ENCODE measurements around the gene CYP27A1.

CYP27A1 gene

DNA sequence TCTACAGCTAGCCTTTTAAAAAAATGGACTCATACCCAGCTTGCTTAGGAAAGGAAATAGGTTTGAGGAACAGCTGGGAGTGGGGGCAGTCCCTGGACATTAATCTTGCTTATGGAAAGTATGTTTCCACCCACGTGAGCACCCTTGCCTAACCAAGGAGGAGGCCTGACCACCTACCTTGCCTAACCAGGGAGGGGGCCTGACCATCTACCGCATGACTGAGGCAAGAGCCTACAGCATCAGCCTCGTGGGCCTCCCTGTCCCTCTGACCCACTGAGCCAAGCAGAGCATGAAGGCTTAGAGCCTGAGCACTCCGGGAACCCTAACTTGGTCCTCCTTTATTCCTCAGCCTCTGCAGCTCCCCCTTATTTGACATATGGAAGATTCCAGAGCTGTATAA, 29.4 kb downstream of the CYP27A1 start:
- DNase-seq (ENCODE audit: low read depth): no peak

DNA sequence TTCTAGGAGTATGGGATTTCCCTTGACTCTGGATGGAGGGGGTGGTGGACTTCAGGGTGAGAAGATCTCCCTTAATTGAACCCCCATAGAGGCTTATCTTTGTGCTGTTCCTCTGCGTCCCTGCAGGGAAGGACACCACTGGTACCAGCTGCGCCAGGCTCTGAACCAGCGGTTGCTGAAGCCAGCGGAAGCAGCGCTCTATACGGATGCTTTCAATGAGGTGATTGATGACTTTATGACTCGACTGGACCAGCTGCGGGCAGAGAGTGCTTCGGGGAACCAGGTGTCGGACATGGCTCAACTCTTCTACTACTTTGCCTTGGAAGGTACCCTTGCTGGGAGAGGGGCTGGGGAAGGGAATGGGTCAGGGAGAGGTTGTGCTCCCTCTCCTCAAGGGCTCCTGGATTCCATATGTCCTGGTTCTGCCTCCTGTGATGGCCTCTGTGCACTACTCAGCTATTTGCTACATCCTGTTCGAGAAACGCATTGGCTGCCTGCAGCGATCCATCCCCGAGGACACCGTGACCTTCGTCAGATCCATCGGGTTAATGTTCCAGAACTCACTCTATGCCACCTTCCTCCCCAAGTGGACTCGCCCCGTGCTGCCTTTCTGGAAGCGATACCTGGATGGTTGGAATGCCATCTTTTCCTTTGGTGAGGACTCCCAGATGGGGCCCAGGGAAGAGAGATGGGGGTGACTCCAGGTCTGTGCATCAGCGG, 30.3 kb downstream of the CYP27A1 start:
- no peak for DNase-seq (ENCODE audit: low read depth)

DNA sequence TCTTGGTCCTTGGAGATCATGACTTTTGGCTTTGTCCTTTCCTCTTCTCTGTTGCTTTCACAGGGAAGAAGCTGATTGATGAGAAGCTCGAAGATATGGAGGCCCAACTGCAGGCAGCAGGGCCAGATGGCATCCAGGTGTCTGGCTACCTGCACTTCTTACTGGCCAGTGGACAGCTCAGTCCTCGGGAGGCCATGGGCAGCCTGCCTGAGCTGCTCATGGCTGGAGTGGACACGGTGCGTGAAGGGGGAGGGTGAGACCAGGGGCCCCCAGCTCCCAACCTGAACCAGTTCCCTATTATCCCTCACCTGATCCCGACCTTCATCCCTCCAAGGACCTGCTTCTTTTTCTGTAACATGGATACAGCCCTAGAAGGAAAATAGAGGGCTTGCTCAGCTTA, 30.9 kb downstream of the CYP27A1 start:
- DNase-seq (ENCODE audit: low read depth): no peak

DNA sequence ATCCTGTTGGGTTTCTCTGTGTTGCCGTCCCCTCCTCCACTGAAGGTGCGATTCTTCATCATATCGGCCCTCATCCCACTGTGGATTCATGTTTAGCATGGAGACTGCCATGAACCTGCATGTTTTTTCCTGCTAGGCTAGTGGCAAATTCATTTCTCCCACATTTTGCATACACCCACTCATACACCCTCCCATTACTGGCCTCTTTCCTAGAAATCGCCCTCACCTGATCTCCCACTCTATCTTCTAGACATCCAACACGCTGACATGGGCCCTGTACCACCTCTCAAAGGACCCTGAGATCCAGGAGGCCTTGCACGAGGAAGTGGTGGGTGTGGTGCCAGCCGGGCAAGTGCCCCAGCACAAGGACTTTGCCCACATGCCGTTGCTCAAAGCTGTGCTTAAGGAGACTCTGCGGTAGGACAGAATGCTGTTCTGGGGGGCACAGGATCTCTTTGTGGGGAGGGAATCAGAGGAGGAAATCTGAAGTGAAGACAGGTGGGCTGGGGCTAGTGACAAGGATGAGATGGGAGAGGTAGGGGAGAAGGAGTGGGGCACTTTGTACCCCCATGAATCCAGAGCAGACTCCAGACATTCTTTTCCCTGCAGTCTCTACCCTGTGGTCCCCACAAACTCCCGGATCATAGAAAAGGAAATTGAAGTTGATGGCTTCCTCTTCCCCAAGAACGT, 32.0 kb downstream of the CYP27A1 start:
- no peak for DNase-seq (ENCODE audit: low read depth)

DNA sequence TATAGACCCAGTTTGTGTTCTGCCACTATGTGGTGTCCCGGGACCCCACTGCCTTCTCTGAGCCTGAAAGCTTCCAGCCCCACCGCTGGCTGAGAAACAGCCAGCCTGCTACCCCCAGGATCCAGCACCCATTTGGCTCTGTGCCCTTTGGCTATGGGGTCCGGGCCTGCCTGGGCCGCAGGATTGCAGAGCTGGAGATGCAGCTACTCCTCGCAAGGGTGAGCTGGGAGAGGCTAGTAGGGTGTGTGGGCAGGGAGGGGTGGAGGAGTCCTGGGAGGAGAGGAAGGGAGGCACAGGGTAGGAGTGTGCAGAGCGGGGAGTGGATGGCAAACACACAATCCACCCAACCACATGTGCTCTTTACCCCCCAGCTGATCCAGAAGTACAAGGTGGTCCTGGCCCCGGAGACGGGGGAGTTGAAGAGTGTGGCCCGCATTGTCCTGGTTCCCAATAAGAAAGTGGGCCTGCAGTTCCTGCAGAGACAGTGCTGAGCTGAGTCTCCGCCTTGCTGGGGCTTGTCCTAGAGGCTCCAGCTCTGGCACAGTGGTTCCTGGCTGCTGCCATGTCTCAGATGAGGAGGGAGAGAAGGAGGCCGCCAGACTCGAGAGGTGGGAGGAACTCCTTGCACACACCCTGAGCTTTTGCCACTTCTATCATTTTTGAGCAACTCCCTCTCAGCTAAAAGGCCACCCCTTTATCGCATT, 32.7 kb downstream of the CYP27A1 start:
- DNase-seq (ENCODE audit: low read depth): no peak

DNA sequence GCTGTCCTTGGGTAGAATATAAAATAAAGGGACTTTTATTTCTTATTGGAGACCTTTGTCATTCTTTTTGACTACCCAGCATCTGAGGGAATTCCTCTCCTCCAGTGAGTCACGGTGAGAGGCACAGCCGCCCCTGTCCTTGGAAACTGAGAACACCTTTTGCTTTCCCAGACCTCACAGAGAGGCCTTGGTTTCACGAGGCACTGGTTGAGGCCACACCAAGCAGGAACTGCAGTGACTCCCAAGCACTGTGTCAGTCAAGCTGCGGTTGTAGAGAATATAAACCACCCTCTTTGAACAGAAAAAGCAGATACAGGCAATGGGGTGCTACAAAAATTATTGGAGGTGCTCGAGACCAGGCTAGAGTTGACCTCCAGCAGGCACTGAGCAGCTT, 33.3 kb downstream of the CYP27A1 start:
- DNase-seq (ENCODE audit: low read depth): no peak

DNA sequence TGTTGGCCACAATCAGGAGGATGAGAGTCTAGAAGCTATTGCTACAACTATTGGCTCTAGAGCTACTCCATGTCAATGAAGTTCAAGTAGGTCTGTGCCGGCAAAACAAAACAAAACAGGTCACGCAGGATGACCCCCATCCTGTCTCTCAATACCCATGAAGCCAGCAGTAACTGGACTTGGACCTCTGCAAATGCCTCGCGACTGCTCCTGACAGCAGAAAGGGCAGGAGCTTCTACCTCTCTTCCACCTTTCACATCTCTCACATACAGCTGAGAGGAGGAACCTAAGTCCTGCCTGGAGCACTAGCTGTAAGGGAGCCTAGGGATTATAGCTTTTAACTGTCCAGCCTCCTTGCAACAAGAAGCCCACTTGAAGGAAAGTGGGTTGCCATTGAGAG, 33.7 kb downstream of the CYP27A1 start:
- no peak for DNase-seq (ENCODE audit: low read depth)

DNA sequence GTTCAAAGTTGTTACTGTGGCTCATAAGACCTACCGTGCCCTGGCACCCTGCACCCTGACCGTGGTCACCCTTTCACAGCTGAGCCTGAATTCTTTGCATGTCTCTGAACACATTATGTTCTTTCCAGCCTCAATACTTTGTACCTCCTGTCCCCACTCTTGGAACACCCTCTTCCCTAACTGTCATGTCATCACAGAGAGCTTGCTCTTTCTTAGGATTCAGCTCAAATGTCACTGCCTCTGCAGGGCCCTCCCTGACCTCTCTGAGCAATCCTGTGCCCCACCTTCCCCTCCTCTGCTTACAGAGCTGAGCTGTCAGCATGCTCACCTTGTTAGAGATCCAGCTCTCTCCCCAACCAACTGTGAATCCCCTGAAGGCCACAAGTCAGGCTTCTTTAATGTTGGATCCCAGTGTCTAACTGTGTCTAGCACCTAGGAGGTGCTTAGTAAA, 34.6 kb downstream of the CYP27A1 start:
- no peak for DNase-seq (ENCODE audit: low read depth)

DNA sequence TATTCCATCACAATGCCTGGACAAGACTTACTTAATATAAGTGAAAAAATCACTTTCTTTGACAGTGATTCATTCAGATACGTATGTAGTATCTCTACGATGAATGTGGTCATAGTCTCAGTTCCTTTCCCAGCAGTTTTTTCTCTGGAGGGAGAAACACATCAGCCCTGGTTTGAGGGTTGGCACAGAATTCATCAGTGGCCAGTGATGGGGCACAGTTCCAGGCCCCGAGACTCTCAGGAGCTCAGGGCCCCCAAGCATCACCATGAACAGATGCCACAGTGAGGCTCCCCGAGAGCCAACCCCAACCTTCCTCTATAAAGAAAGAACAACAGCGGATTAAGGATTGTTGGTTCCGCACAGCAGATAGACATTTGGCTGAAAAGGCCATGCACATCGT, 37.1 kb downstream of the CYP27A1 start:
- DNase-seq (ENCODE audit: low read depth): no peak

DNA sequence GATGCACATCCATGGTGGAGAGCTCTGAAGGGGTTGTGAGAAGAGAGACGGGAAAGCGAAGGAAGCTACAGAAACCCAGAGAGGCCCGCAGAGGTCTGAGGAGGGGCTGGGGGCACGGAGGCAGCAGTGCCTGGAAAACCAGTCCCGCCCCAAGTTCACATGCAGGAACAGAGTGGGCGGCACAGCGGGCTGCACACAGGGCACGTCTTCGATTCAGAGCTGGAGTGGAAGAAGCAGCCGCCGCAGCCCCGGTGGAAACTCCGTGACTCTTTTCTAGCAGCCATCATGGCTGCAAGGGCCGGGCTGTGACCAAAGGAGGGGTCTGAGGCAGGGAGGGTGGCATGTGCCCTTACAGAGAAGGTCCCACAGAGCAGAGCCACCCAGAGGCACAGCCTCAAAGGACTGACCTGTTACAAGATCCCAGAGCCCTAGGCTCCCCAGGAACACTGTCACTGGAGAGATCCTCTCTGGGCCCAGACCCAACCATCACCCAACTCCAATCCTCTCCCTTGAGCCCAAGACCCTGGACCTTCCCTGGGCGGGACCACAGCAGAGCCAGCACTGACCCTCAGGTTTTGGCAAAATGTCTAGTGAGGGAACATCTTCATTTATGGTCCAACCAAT, 38.9 kb downstream of the CYP27A1 start:
- DNase-seq (ENCODE audit: low read depth): no peak

DNA sequence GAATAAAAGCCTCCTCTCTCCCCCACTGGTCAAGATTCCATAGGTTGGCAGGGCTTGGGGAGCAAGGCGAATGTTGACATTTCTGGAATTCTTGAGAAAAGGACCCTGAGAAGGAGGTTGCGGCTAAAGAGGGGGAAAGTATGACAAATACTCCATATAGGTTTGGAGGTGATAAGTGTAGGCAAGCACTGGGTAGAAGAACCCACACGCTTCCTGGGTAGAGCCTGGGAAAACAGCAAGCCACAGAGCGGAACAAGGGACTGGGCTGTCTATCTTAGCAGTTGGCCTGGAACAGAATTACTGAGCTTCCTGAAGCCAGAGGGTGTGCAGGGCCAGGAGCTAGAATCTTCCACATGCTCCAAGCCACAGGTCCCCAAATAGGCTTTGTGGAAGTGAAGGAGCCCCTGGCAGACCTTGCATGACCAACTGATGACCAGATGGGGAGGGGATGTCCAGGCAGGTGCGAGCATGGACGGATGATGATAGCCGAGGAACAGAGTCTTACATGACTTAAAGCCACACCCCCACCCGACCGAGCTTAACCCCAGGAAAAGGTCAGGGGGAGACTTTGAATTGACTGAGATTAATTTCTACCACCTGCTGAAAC, 39.8 kb downstream of the CYP27A1 start:
- no peak for DNase-seq (ENCODE audit: low read depth)

DNA sequence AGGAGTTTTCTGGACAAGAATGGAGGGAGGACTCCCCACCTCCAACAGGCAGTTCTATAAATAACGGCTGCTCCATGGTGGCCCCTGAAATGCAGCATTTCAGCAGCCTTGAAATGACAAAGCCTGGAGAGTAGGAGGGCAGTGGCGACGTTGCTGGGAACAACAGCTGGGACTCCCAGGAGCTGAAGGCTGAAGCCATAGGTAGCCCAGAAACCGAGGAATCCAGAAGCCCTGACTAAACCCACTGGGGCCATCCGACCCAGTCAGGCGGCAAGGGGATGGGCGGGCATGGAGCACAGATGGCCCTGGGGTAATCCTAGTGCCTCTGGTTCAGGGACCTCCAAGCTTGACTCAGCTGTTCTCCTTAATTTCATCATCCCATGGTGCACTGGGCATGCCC, 40.7 kb downstream of the CYP27A1 start:
- DNase-seq (ENCODE audit: low read depth): no peak

DNA sequence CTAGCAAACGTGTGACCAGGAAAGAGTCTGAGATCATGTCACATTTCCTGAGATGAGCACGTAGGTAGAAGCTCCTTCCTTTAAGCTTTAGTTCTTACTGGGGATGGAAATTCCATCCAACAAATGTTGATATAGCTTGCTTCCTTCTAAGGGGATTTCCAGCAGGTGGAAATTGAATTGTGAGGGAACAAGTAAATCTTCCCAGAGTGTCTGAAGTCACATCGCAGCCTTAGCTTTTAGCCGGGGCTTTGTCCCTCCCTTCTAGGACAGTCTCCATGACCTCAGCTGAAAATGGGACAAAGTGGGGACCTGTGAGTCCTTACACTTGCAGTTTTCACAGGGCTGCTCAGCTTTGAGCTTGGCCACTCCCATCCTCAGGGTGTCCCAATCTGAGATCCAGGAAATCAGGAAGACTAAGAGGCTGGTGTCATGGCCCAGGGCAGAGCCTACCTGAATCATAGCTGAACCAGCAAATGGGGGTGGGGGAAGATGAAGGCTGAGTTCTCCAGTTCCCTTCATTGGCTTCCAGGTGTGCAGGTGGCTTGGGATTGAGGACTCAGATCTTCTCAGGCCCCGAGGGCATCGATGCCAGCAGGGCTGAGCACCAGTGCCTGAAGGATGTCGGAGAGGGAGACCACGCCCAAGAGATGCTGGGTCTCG, 41.4 kb downstream of the CYP27A1 start:
- no peak for DNase-seq (ENCODE audit: low read depth)

DNA sequence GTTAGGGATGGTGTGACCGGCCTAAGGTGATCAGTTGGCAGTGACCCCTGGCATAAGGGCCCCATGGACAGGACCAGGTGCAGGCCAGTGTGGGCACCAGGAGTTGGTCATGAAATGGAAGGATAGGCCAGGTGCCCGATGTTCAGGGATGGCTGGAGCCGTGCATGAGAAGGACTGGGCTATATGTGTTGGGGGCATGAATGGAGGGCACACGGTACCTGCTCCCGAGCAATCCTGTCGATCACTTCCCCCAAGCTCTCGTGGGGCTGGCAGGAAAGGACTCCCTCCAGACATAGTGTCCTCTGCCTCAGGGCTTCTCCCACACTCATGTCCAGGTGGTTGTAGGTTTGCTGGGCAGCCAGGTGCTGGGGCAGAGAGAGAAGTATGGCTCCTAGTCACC, 42.1 kb downstream of the CYP27A1 start:
- DNase-seq (ENCODE audit: low read depth): no peak

DNA sequence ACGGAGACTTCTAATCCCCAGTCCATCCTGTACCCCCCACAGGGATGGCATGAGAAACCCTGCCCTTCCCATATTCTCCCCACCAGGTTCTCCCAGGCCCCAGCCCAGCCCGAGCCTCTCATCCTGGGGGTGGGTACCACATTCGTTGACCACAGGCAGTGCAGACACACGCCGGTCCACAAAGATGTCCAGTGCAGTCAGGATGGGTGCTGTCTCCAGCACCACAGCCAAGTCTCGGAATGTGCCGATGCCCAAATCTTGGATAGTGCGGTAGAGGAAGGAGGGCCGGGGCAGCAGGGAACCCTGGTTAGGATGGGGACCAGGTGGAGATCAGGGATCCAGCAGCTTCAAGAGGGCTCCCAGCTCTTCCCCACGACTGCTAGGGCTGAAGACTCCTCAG, 44.8 kb downstream of the CYP27A1 start:
- DNase-seq (ENCODE audit: low read depth): no peak

DNA sequence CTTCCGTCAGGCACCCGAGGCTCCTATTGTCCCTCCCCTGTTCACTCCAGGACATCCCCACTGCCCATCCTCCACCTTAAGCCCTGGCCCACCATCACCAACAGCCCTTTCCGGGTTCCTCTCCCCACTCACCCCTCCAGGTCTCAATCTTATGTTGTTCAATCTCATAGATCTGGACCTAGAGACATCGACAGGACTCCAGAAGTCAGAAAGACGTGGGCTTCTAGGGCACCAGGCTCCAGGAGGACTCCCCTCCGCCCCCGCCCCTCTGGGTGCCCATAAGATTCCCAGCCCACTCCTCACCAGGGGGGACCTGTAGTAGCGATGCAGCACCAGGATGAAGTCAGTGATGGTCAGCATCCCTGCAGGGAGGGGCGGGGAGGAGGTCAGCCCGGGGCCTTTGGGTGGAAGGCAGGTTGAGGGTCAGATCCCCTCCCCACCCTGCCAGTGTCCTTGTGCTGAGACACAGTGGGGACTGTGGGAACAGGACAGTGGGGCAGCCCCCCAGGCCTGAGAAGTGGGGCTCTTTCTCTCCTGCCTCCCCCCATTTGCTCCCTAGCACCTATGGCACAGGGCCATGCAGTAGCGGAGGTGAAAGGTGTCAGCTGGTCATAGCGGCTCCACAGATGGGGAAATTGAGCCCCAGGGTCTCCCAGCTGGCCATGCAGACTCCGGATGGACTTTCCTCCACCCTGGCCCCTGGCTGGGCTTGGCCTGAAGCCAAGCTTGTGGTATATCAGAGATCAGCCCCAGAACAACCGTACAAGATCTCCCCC, 45.9 kb downstream of the CYP27A1 start:
- no peak for DNase-seq (ENCODE audit: low read depth)

DNA sequence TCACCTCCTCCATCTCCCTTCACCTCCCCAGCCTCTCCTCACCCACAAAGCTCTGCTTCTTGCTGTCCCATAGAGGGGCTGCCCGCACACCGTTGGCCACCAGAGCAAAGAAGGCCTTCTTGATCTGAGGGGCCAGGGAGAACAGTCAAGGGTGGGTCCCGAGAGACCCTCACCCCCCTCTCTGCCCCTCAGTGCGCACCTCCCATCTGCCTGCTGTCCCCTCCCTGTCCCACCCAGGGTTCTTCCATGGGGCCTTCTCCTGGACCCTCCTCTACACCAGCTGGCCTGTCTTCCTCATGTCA, 46.5 kb downstream of the CYP27A1 start:
- DNase-seq (ENCODE audit: low read depth): no peak

DNA sequence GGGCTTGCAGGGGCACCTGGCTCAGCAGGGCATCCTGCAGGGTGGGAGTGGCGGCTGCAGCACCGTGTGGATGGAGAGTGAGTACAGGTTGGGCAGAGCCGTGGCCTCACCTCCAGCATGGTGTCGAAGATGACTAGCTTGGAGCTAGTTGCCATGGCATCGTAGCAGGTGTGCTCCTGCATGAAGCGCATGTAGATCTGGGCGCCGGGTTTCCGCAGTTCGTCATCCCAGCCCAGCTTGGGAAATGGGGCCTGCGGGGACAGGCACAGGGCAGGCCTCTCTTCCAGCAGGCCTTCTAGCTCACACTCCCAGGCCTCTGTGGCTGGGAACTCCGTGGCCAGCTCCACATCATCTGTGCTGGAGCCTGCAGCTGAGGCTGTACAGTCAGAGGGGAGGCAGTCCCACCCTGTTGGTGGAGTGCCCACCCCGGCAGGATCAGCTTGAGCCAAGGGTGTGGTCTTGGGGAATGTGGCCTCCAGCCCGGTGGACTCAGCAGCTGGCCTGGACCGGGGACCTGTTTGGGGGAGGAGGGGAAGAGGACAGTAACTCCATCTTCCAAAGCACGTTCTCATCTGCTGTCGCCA, 48.0 kb downstream of the CYP27A1 start:
- no peak for DNase-seq (ENCODE audit: low read depth)

DNA sequence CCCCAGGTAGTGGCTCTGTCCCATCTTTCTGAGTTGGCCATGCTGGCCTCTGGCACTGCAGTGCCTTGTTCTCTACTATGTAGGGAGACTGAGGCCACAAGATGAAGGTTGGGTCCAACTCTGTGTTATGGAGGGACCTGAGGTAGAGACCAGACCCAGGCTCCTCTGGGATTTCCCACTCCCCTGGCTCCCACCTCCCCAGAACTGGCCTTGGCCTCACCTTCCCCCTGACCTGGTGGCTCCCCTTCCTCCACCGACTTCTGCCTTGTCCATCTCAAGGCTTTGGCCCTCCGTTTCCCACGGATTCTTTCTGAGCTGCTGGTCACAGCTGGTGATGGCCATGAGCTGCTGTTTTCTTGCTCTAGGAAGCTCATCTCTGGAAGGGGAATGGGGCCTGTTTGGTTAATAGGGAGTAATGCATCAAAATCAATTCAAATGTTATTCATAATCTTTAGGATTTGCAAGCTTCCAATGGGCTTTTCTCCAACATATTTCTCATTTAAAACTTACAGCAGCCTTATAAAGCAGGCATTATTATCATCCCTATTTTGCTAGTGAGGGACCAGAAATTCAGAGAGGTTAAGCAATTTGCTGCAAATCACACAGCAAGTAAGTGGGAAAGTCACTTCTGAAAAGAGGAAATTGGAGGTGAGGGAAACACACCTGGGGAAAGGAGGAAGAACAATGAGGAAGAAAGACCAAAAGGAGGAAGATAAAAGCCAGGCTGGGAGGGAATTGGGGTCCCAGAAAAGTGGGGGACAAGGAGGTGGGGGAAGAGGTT, 48.8 kb downstream of the CYP27A1 start:
- DNase-seq (ENCODE audit: low read depth): no peak

DNA sequence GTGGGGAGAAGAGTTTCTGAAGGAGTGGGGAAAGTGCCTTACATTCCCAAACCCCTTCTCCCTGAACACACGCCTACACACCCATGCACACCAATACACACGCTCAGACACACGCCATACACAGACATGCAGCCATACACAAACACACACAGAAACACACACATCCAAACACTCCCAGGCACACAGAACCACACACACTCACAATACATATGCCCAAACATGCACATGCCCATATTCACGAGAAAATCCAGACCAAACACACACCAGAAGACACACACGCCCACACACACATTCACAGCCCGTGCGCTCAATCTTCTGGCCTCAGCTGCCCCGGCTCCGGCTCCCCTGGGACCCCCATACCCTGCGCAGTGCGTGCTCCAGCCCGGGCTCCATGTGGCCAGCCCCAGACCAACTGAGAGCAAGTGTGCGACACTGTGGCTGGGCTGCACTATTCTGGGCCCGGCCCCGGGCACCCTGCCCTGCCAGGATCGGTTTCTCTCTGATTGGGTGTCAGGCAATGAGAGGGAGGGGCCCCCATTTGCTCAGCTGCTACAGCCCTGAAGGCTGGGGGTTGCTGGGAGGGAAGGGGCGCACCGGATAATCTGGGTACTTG, 49.5 kb downstream of the CYP27A1 start, which contains the start of gene PRKAG3:
Gene PRKAG3, minus strand, starts transcription at position 426 of the 613 bp plus-strand sequence.
- DNase-seq (ENCODE audit: low read depth): no peak
